Astrocyte (in vitro differentiated cells and primary cell): Measurements from ENCODE around the gene CBLC. TPM values are rescaled to one million over a fixed set of nuclear protein-coding genes. Genes with fewer than 3 reads are reported as not detected.

Experiments
- DNase-seq: peaks from one replicate; pipeline ENCODE4 v3.0.0-alpha.2; 2010; ENCODE audit warnings: low read depth
- FAIRE-seq: peaks from 2 replicates; lab custom pipeline; 2011; peaks lifted over from hg19 to GRCh38; lab: Jason Lieb, UNC
- H2AFZ ChIP-seq: 2 replicates; pipeline ENCODE4 v1.6.0; 2012; ENCODE audit warnings: low read depth, low read length, inconsistent platforms
- H3K27ac ChIP-seq: 2 replicates; pipeline ENCODE4 v1.5.1; 2011; ENCODE audit warnings: low read depth, low read length, inconsistent platforms
- H3K27me3 ChIP-seq: 2 replicates; pipeline ENCODE4 v1.6.0; 2011; ENCODE audit warnings: low read length, inconsistent platforms; ENCODE audit not compliant: insufficient read depth
- H3K36me3 ChIP-seq: 2 replicates; pipeline ENCODE4 v1.5.1; 2011; ENCODE audit warnings: low read length, inconsistent platforms; ENCODE audit not compliant: insufficient read depth
- H3K4me1 ChIP-seq: 2 replicates; pipeline ENCODE4 v1.5.1; 2011; ENCODE audit warnings: low read length, inconsistent platforms; ENCODE audit not compliant: insufficient read depth
- H3K4me2 ChIP-seq: 2 replicates; pipeline ENCODE4 v1.6.0; 2012; ENCODE audit warnings: low read length, inconsistent platforms
- H3K4me3 ChIP-seq: 2 replicates; pipeline ENCODE4 v1.5.1; 2011; ENCODE audit warnings: low read depth, mild to moderate bottlenecking, low read length, inconsistent platforms; ENCODE audit not compliant: insufficient read depth
- H3K79me2 ChIP-seq: 2 replicates; pipeline ENCODE4 v1.6.0; 2012; ENCODE audit warnings: mild to moderate bottlenecking, low read length, inconsistent platforms; ENCODE audit not compliant: insufficient read depth
- H3K9ac ChIP-seq: 2 replicates; pipeline ENCODE4 v1.6.0; 2012; ENCODE audit warnings: mild to moderate bottlenecking, low read length, inconsistent platforms
- H3K9me3 ChIP-seq: 2 replicates; pipeline ENCODE4 v1.5.1; 2012; ENCODE audit warnings: low read depth, mild to moderate bottlenecking, low read length, inconsistent platforms; ENCODE audit not compliant: insufficient read depth
- H4K20me1 ChIP-seq: 2 replicates; pipeline ENCODE4 v1.6.0; 2012; ENCODE audit warnings: low read length, inconsistent platforms; ENCODE audit not compliant: insufficient read depth
- H3K27ac Mint-ChIP-seq: one replicate; pipeline ENCODE4 v1.8.0; 2021; ENCODE audit warnings: mild to moderate bottlenecking, mixed read lengths; ENCODE audit not compliant: unreplicated experiment
- H3K27me3 Mint-ChIP-seq: one replicate; pipeline ENCODE4 v1.8.0; 2021; ENCODE audit warnings: low read depth, mixed read lengths; ENCODE audit not compliant: unreplicated experiment
- H3K36me3 Mint-ChIP-seq: one replicate; pipeline ENCODE4 v1.8.0; 2021; ENCODE audit warnings: low read depth, mixed read lengths; ENCODE audit not compliant: unreplicated experiment
- H3K4me1 Mint-ChIP-seq: one replicate; pipeline ENCODE4 v1.8.0; 2021; ENCODE audit warnings: low read depth, mixed read lengths; ENCODE audit not compliant: unreplicated experiment
- H3K4me3 Mint-ChIP-seq: one replicate; pipeline ENCODE4 v1.8.0; 2021; ENCODE audit warnings: mild to moderate bottlenecking, moderate library complexity, mixed read lengths; ENCODE audit not compliant: unreplicated experiment
- H3K9me3 Mint-ChIP-seq: one replicate; pipeline ENCODE4 v1.8.0; 2021; ENCODE audit warnings: mild to moderate bottlenecking, mixed read lengths; ENCODE audit not compliant: unreplicated experiment
- EZH2 ChIP-seq: IDR thresholded peaks from 2 replicates; pipeline ENCODE4 v1.6.1; 2012; ENCODE audit warnings: mild to moderate bottlenecking, low read length, inconsistent platforms; ENCODE audit not compliant: insufficient read depth
- total RNA-seq: library from RNA; stranded (reverse); gene quantifications from 2 replicates; pipeline ENCODE4 v1.2.1, GENCODE V29; 2021
- TF ChIP-seq, protein P1 (sequence below): IDR thresholded peaks from 2 replicates; pipeline ENCODE4 v1.5.1; 2011; ENCODE audit warnings: low read depth, mild to moderate bottlenecking, inconsistent platforms, low read length, moderate library complexity; ENCODE audit not compliant: insufficient read depth

CBLC gene
- total RNA-seq, 1 donor from 2014 or later, result not detected

DNA sequence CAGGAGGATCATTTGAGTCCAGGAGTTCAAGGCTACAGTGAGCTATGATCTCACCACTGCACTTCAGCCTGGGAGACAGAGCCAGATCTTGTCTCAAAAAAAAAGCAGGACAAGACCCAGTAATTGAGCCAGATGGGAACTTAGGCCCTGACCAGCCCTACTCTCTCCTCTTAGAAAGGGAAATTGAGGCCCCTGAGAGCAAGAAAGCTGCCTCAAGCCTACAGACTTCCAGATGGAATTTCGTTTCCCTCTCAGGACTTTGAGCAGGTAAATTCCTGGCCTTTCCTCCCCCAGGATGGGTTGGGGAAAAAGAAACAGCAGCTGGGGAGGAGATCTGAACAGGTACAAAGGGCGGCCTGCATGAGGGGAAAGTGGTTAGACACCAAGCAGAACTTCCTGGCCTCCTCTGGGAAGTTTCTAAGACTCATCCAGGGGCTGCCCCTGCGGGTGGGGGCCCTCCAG, 32.8 kb upstream of the CBLC start:
- no peak overlapping the region for H2AFZ ChIP-seq
- H3K79me2 ChIP-seq, result peaks cover 11% of the 10 kb centered on the region
- no peaks in the 10 kb centered on the region for H3K27me3 ChIP-seq
- no peak overlapping the region for H3K4me3 ChIP-seq
- Mint-ChIP-seq H3K27ac (no peak overlapping the region), H3K9me3 (no peaks in the 10 kb centered on the region), H3K4me3 (no peak overlapping the region), H3K4me1 (peaks cover 20% of the 10 kb centered on the region), H3K27me3 (peaks cover 8% of the 10 kb centered on the region), H3K36me3 (peaks cover 5% of the 10 kb centered on the region)
- DNase-seq, result no peak
- H4K20me1 ChIP-seq, result peaks cover 8% of the 10 kb centered on the region
- H3K9ac ChIP-seq, result peak overlapping the region; percentile 23
- no peak for FAIRE-seq
- peak overlapping the region; percentile 33 for H3K4me2 ChIP-seq
- H3K27ac ChIP-seq, result no peak overlapping the region
- TF ChIP-seq, protein P1, sequence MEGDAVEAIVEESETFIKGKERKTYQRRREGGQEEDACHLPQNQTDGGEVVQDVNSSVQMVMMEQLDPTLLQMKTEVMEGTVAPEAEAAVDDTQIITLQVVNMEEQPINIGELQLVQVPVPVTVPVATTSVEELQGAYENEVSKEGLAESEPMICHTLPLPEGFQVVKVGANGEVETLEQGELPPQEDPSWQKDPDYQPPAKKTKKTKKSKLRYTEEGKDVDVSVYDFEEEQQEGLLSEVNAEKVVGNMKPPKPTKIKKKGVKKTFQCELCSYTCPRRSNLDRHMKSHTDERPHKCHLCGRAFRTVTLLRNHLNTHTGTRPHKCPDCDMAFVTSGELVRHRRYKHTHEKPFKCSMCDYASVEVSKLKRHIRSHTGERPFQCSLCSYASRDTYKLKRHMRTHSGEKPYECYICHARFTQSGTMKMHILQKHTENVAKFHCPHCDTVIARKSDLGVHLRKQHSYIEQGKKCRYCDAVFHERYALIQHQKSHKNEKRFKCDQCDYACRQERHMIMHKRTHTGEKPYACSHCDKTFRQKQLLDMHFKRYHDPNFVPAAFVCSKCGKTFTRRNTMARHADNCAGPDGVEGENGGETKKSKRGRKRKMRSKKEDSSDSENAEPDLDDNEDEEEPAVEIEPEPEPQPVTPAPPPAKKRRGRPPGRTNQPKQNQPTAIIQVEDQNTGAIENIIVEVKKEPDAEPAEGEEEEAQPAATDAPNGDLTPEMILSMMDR, result no peak
- TF ChIP-seq EZH2, result no peak
- H3K9me3 ChIP-seq, result no peaks in the 10 kb centered on the region
- H3K4me1 ChIP-seq, result peaks cover 37% of the 10 kb centered on the region
- H3K36me3 ChIP-seq, result no peaks in the 10 kb centered on the region

DNA sequence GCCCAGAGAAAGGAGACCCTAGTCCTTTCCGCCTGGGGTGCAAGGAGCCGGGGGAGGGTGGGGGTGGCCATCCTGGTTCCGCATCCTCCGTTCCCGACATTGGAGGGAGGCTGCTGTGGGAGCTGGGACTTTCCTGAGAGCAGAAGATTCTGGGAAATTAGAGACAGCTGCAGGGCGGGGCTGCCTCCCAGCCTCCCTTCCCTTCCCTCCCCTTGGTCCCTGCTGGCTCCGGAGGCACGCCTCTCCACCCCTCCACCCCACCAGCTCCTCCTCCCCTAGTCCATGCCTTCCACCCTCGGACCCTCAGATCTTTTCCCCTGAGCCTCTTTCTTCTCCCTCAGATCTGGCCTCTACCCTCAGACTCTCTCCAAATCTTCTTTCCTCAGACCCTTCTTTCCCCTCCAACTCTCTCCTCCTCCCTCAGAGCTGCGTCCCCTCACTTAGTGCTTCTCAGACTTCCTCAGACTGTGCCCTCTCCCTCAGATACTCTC, 32.3 kb upstream of the CBLC start:
- no peak overlapping the region for H3K4me3 ChIP-seq
- TF ChIP-seq EZH2, result no peak
- peak overlapping the region; percentile 23 for H3K9ac ChIP-seq
- Mint-ChIP-seq H3K4me1 (peaks cover 20% of the 10 kb centered on the region), H3K27me3 (peaks cover 9% of the 10 kb centered on the region), H3K9me3 (no peaks in the 10 kb centered on the region), H3K4me3 (no peak overlapping the region), H3K36me3 (peaks cover 5% of the 10 kb centered on the region), H3K27ac (no peak overlapping the region)
- H3K4me1 ChIP-seq, result peaks cover 37% of the 10 kb centered on the region
- peak; percentile 72 for DNase-seq
- H3K36me3 ChIP-seq, result no peaks in the 10 kb centered on the region
- H2AFZ ChIP-seq, result no peak overlapping the region
- peak overlapping the region; percentile 33 for H3K4me2 ChIP-seq
- H3K9me3 ChIP-seq, result no peaks in the 10 kb centered on the region
- H4K20me1 ChIP-seq, result peaks cover 13% of the 10 kb centered on the region
- peaks cover 15% of the 10 kb centered on the region for H3K79me2 ChIP-seq
- FAIRE-seq, result no peak
- H3K27ac ChIP-seq, result no peak overlapping the region
- H3K27me3 ChIP-seq, result no peaks in the 10 kb centered on the region

- H3K4me3 Mint-ChIP-seq, result peak overlapping the region; percentile 65
- peaks cover 19% of the 10 kb centered on the region for H4K20me1 ChIP-seq
- no peaks in the 10 kb centered on the region for H3K27me3 ChIP-seq
- DNase-seq, result no peak
- H3K4me3 ChIP-seq, result no peak overlapping the region
- peak overlapping the region; percentile 33 for H3K4me2 ChIP-seq
- no peak overlapping the region for H3K27ac ChIP-seq
- H3K27ac Mint-ChIP-seq, result peak overlapping the region; percentile 53
- no peak overlapping the region for H2AFZ ChIP-seq
- TF ChIP-seq, protein P1, result no peak
- no peak for TF ChIP-seq EZH2
- H3K4me1 Mint-ChIP-seq, result peaks cover 23% of the 10 kb centered on the region
- peaks cover 12% of the 10 kb centered on the region for H3K27me3 Mint-ChIP-seq
- peak overlapping the region; percentile 23 for H3K9ac ChIP-seq
- H3K79me2 ChIP-seq, result peaks cover 22% of the 10 kb centered on the region
- H3K36me3 Mint-ChIP-seq, result peaks cover 11% of the 10 kb centered on the region
- no peaks in the 10 kb centered on the region for H3K36me3 ChIP-seq
- no peak for FAIRE-seq
- peaks cover 41% of the 10 kb centered on the region for H3K4me1 ChIP-seq
- no peaks in the 10 kb centered on the region for H3K9me3 Mint-ChIP-seq
- no peaks in the 10 kb centered on the region for H3K9me3 ChIP-seq
Measured at GRCh38 chr19:44745887-44746600, 31.6 kb upstream of the CBLC start.
